NCI-H187 (cell line): ENCODE data around the gene ARHGEF4.

Experiments
- DNase-seq, 2 experiments: peaks; one replicate each; lab custom pipeline; 2025; lab: John Stamatoyannopoulos, UW

ARHGEF4 gene

DNA sequence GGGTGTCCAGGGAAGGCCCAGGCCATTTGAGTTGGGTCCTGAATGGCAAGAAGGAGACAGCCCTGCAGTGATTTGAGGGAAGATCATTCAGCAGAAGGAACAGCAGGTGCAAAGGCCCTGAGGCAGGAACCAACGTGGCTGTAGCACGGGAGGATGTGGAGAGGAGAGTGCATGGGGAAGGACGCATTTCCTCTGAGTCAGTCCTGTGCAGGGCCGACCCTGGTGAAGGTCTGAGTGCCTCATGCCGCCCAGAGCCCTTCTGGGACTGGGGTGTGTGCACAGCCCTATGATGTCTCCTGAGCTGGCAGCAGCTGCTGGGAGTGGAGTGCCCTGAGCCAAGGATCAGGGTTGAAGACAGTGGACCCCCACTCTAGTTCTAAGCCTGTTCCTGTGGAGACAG is 17.9 kb upstream of the ARHGEF4 start:
- DNase-seq, result no peak

DNA sequence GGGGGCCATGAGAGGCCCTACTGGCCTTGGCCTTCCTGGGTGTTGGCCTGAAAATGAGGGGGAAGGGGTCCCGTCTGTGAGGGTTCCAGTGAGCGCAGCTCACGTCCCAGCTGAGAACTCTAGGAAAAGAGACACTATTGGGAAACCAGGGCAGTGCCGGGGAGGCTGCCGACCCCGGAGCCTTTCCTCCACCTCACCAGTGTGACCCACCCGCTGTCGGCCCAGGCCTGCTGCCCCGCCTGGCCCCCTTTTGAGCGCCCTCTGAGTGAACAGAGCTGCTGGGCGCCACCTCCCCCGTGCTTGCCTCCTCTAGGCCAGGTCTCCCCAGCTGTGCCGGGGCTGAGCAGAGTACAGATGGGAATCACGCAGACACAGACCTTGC is 17.5 kb upstream of the ARHGEF4 start:
- DNase-seq, result no peak

DNA sequence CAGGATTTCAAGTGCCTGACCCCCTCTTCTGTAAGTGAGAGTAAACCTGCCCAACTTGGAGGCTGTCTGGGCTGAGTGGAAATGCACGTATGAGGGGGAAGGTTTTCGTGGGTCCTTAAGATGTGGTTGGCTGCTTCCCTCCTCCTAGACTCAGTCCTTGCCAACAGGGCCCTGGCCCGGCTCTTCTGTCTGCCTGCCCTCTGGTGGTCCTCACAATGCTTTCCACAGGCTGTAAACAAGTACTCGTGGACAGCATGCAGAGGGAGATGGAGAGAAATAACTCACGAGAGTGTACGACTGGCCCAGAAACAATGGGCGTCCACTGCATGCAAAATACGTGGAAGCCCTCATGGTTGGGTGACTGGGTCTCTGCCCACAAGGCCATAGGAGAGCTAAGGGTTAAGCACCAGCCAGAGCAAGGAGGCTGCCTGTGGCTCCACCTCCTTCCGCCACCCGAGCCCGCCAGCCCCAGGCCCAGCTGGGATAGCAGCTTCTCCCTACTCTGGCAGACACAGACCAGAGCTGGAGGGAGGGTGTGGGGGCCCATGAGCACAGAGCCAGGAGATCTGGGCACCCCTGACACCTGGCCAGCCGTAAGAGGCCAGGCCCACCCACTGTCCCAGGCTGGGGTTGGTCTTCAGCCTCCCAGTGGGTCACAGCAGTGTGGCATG is 17.0 kb upstream of the ARHGEF4 start:
- DNase-seq, result no peak

DNA sequence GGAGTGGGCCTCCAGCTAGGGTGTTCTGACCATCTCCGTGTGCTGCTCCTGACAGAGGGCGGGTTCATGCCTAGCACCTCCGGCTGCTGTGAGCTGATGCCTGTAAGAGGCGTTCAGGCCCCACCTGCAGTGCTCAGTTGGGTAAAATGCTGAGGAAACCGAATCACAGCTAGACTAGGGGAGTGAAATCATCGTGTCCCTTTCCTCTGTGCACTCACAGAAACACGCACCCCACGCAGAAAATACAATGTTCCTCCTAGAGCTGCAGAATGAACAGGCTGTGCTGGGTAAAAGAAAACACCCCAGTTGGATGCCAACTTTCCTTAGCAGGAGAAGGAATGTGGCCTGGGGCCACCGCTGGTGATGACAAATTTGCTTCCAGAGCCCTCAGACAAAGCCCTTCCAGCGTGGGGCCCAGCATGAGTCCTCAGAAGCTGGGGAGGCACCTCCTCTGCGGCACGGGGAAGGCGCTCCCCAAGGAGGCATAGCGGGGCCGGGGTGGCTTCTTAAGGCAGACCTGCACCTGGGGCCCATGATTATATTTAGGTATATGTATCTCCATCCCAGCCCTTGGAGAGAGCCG is 16.3 kb upstream of the ARHGEF4 start:
- DNase-seq, result no peak

DNA sequence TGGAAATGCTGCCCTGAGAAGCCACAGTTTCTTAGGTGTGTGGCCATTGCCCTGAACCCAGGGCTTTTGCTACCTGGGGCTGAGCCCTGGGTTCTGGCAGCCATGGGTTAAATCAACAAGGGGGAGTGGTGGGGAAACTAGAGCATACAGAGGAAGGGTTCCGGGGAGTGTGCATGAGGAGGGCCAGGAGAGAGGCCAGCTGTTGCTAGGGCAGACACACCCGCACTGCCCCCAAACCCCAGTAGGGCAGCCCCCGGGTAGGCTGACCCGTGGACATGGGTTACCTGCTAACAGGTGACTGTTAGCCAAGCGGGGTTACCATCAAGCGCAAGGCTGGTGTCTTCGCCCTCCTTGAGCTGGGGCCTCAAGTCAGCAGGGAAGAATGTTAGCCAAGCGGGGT is 14.8 kb upstream of the ARHGEF4 start:
- no peak for DNase-seq

DNA sequence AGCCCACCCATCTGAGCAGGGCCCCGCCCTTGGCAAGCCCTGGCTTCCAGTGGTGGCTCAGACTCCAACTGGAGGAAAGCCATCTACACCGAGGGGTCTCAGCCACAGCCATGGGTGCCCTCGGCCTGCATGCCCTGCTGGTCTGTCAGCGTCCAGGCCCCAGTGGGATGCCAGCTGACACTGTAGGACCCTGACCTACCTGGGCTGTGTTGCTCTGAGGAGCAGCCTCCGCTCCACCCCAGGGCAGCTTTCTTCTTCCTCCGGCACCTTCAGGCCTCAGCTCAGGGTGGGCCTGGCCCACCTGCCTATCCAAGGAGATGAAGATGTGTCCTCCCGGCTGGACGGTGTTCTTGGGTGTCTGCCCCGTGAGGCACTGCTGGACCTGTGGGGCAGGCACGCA is 13.9 kb upstream of the ARHGEF4 start:
- no peak for DNase-seq

DNA sequence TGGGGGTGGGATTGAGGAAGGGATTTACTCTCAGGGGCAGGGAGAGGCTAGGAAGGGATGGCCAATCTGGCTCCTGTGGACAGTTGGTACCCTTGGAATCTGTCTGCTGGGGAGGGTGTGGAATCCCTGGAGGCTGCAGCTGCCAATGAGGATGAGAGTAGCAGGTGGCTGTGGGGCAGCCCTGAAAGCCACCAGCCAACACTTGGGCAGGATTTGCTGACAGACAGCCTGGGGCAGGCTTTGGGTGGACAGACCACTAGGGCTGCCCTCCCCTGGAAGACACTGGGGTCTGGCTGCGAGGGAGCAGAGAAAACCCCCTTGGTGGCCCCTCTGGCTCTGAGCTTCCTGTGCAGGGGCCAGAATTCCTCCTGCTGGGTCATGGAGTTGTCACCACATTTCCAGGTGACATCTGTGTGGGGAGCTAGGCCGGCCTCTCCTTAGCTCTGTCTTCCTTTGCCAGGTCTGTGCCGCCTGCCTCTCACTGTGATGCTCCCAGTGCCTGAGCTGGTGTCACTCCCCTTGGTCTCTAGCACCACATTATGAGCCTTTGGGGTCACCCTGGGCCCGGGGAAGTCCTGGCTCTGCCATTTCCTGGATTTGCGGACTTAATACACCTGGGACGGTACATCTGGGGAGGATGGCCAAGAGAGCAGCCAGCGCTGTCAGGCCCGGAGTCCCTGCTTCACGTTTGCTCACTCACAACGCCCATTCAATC is 13.4 kb upstream of the ARHGEF4 start:
- DNase-seq, result no peak

DNA sequence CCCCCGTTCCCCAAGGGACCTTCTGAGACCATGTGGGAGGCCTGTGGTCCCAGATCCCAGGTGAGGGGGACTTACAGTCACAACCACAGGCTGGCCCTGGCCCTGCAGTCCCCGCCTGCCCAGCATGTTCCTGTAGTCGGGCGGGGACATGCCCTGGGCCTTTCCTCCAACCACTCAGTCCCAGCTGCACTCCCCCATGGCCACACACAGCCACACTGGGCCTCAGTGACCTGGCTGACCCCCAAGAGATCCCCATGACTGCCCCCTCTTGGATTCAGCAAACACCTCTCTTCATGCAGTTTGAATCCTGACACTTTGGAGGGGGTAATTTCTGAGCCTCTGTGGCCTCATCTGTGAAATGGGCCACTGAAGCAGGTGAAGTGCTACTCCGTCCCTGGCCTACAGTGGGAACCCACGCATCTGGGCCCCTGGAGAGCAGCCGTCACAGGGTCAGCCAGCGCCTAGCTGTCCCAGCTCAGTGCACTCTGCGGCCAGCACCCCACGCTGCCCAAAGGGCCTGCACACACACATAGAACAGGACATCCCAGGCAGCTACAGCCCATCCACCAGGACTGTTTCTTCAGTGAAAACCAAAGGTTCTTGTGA is 12.7 kb upstream of the ARHGEF4 start:
- DNase-seq, result no peak

DNA sequence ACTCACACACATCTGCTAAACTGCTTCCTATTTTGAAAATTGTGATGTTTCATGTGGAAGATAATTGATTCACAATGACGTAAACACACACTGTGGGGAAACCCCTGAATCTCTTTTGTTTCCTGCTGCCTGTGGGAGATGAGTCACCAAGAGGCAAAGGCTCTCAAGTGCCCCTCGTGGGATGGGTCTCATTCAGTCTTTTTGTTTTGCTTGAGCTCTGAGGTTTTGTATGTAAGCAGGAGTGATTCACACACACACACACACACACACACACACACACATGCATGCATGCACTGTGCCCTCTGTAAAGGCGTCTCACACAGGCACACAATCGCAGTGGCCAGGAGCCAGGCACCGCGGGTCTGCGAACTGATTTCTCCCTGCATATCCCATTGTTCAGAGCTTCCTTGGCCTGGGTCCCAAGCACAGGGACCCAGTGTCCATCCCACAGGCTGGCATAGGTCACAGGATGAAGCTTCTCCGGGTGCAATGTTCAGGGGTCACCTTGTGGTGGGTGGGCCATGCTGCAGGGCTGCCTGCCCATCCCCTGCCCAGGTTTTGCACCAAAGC is 12.1 kb upstream of the ARHGEF4 start:
- DNase-seq, result no peak

DNA sequence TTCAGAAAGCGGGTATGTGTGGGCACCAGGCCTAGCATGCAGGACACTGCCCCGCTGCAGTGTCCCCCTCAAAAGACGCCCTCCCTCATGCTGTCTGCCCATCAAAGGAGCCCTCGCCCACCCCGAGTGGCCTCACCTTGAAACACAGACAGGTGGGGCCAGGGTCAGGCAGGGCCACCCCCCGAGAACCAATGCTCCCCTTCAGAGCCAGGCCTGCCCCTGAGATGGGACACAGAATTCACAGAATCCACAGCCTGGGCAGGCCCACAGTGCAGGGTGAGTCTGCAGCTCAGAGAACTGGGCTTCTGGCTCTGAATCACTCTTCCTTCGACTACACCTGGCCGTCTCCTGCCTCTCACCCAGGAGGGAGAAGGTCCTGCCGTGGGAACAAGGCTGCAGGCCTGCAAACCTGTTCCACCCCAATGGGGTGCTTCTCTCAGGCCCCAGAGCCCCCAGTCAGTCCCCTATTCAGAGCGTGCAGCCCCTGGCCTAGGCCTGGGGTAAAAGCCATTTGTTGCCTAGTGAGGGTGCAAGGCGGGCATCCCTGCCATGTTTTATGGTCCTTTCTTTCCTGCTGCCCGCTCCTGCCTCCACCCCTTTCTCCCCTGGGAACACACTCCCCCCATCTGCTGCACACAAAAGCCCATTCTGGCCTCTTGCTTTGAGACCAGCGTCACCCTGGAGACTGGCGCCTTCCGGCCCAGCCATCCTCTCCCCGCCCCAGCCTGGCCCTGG is 11.3 kb upstream of the ARHGEF4 start:
- DNase-seq, result no peak

DNA sequence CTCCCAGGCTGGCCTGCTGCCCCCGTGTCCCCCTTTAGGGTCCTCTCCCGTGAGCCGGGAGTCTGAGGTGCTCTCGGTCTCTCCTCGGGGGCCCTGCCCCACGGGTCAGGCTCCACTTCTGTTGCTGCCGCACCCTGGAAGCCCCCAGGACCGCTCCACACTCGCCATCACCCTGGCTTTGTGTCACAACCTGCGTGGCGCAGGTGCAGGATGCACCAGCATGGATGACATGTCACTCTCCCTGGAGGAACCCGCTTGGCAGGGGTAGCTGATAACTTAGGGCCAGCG is 10.8 kb upstream of the ARHGEF4 start:
- no peak for DNase-seq

DNA sequence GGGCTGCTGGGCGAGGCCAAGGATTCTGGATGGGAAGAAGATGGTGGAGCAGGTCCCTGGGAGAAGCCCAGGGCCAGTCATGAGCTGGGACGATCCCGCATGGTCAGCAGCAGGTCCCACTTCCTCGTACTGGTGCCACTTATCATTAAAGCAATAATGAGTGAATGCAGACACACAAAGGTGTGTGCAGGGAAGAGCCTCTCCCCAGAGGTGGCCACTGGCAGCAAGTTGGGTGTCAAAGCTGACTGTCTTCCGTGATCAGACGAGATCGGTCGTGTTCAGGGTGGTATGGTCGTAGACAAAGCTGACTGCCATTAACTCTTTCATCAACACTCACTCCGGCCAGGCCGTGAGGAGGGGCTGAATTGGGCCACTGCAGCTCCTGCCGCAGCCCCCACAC is 10.3 kb upstream of the ARHGEF4 start:
- no peak for DNase-seq

DNA sequence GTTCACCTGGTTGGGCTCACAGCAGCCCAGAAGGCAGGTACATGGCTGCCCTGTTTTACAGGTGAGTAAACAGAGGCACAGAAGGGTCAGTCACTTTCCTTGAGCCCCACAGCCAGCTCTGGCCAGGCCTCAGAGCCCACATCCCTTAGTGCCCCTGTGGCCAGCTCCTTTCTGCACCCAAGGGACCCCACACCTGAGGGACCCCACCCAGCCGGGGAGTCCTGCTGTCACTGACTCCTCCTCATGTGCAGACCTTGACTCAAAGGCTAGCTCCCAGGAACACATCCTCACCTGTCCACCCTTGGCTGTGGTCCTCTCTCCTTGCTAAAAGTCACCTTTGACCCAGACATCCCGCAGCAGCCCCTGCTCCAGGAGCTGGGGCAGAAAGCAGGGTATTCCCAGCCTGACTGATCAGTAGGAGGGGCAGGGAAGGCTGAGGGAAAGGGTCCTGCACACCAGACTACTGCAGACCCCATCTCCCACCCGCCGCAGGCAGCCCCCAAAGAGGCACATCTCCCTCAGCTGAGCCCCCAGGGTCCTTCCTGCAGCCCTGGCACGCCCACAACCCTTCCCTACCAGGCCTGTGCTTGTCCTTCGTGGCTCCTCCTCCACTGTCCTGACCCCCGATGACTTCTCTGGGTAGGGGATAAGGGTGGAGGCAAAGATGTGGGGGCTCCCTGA is 9.8 kb upstream of the ARHGEF4 start:
- no peak for DNase-seq

DNA sequence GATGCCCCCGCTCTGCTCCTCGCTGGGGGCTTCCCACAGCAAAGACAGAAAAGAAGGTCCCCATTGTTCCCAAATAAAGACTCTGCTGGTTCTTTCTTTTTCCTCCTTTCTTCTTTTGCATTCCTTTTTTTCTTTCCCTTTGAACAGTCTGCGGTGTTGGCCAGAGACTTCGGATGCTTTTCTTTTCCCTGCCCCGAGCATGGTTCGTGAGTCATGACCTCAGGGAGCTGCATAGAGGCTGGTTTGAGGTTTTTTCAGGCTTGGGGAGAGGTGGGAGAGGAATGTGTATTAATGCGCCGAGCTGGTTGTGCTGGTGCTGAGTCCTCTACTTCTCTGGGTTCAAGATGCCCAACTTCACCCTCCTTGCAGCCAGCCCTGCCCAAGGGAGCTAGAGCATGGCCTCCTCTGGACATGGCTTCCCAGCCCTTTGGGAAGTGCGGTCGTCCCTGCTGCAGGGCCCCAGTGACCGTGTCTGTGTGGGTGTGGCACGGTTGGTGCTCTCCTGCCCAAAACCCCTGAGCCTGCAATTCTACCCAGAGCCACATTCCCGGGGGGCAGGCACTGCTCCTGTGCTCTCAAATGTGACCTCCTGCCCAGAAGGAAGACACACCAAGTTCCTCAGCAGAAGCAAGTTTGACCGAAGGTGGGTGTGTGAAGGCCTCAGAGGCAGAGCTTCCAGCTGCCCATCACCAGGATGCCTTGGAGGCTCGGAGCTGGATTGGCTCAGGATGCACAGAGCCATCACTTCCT is 9.0 kb upstream of the ARHGEF4 start:
- no peak for DNase-seq

DNA sequence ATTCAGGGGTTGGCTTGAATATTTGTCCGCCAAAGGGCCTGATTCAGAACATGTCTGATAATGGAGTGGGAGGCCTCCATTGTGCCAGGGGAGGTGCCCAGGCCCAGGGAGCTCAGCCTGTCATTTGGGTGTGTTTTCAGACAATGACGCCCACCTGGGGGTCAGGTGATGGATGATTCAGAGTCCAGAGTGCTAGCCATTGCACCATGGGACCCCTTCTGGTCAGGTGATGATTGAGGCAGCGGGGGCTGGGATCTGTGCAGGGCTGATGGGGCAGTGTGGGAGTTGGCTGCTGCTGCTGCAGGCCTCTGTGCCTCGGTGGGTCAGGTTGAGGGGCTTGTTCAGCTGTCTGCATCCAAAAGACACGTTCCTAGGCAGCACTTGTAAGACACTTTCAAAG is 8.3 kb upstream of the ARHGEF4 start:
- no peak for DNase-seq

DNA sequence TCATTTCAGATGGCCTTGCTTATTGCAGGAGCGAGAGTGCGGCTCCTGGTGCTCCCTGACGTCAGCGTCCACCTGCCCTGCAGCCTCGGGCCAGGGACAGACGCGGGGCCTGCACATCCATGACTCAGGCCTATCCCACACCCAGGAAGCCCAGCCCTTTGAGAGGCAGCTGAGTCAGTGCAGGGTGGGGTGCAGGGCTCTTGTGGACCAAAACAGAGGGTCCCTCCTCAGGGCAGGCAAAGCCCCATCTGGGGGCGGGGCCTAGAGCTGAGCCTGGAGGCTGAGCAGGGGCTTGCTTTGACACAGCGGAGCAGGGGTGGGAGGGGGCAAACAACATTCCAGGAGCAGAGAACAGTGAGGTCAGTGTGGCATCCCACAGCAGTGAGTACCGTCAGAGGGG is 7.7 kb upstream of the ARHGEF4 start:
- no peak for DNase-seq

DNA sequence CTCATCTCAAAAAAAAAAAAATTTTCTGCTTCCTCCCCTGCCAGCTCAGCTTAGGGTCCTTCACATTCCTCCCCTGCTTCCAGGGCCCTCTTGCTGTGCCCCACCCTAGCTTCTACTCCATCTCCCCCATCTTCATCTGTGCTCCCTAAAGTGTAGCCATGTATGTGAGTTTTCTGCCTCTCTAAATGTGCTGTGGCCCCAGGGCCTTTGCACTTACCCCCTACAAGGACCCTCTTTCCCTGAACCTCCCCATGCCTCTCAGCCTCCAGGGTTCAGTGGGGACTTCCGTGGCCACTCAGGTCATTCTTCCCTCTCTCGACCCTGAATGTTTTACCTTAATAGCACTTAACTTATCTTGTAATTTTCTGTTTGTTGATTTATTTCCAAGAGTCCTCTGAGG is 6.2 kb upstream of the ARHGEF4 start:
- no peak for DNase-seq

DNA sequence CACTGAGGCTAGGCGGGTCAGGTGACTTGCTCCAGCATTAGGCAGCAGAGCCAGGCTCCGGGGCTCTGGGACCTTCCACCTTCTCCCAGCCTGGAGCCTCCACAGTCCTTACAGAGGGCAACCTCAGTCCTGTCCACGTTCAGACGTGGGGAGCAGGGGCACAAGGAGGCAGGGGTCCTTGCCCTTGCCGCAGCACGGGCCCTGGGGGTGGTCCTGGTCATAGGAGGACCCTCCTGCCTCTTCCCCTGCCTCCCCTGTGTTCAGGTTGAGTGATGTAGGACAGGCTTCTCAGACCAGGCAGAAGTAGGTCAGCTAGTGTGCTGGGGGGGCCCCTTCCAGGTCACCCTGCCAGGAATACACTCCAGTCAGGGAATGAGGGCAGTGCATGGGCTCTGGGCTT is 5.4 kb upstream of the ARHGEF4 start:
- DNase-seq, result no peak

DNA sequence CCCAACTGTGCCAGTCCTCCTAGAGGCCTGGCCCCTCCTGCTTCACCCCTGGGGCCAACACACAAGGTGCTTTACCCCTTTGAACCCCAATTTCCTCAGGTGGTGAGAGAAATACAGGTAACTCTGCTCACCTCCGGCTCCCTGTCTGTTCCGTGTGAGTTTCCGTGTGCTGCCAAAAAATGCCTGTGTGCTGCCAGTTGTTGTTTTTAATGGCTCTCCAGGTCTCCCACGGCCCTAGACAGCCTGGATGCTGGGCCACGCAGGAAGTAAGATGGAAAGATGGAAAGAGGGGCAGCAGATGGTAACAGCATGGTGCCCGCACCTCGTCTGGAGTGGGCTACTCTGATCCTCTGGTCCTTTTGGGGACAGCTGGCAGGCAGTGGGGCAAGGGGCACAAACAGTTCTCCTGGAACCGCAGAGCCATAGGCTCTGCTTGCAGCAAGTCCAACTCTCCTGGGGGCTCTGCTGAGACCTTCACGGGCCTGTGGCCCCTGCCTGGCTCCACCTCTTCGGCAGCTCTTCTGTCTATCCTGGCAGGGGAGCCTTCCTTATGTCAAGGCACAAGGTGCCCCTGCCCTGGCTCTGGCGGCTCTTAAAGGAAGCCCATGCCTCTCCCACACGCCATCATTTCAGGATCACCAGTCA is 4.3 kb upstream of the ARHGEF4 start:
- DNase-seq, result no peak

DNA sequence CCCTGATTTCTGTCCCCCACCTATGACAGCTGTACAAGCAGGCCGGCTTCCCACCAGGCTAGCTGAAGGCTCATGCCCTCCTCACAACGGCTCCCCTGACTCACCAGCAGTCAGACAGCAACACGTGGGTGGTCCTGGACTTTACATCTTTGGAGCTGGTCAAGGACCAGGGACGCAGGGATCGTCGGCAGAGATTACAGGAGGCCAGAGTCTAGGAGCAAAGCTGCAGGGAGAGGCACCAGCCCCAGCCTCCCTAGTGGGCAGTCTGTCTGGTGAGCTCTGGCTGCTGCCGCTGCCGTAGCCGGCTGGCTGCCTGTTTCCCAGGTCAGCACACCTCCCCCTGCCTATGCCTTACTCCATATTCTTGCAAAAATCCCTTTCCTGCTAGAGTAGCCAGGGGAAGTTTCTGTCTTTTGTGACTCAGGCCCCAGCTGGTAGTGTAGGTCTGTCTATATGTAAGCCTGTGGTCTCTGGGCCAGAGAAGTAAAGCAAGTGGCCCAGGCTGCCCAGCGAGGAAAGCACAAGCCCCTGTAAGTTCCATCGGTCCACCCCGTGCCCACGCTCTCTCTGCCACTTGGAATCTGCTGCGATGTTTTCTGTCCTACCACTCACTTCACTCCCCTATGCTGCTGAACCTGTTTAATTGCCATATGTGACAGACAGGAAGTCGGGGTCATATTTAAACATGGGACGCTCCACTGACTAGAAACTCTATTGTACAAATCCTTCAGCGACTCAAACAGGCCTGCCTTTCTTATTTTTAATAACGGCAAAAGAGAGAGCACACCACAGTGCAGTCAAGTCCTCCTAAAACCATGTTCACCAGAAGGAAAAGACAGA is 2.4 kb upstream of the ARHGEF4 start:
- DNase-seq, result no peak
